DMS53 treated with DMSO at 0.1 percent for 48 hours (cell line): ENCODE data around the gene ZDHHC11.
"Not testable (repeated sequence)": the region's sequence is repeated elsewhere in the genome, so short reads cannot be mapped to it uniquely, and the experiment has no call there.

Experiments
- DNase-seq: peaks from one replicate; lab custom pipeline; 2025; ENCODE audit not compliant: unreplicated experiment; lab: John Stamatoyannopoulos, UW

ZDHHC11 gene

GRCh38 chr5:749101-749670, 101.6 kb downstream of the ZDHHC11 start:
- no peak for DNase-seq

- DNase-seq = not testable (repeated sequence)
Observed at GRCh38 chr5:748011-748980, 102.5 kb downstream of the ZDHHC11 start.

GRCh38 chr5:747303-747844, 103.4 kb downstream of the ZDHHC11 start:
- not testable (repeated sequence) for DNase-seq

GRCh38 chr5:746258-746761, 104.5 kb downstream of the ZDHHC11 start:
- DNase-seq = no peak
